GM19193 (cell line): ENCODE data around the gene DYNLRB2.

ENCODE experiments used
- POLR2A ChIP-seq: IDR thresholded peaks from 4 replicates; pipeline ENCODE4 v1.6.1; 2011; ENCODE audit not compliant: insufficient read depth, insufficient read length; ENCODE audit errors: extremely low read depth

DYNLRB2 gene

GRCh38 chr16:80540516-80541305 lies at the start of gene DYNLRB2:
Gene DYNLRB2, plus strand, starts transcription at chr16:80540993. Its CDS starts 84 bp downstream, at chr16:80541077.
- TF ChIP-seq POLR2A: peak; percentile 76

GRCh38 chr16:80500116-80500859 lies 40.5 kb upstream of the DYNLRB2 start:
- no peak for TF ChIP-seq POLR2A

- TF ChIP-seq POLR2A: no peak
Observed at GRCh38 chr16:80500961-80501525, 39.8 kb upstream of the DYNLRB2 start.

GRCh38 chr16:80503107-80503506 lies 37.7 kb upstream of the DYNLRB2 start:
- no peak for TF ChIP-seq POLR2A

GRCh38 chr16:80507538-80507937 lies 33.3 kb upstream of the DYNLRB2 start:
- TF ChIP-seq POLR2A: no peak

- TF ChIP-seq POLR2A: no peak
Observed at GRCh38 chr16:80509872-80510271, 30.9 kb upstream of the DYNLRB2 start.

GRCh38 chr16:80511824-80512592 lies 28.8 kb upstream of the DYNLRB2 start:
- TF ChIP-seq POLR2A: no peak

- TF ChIP-seq POLR2A: no peak
Observed at GRCh38 chr16:80512593-80512853, 28.3 kb upstream of the DYNLRB2 start.

GRCh38 chr16:80515374-80515773 lies 25.4 kb upstream of the DYNLRB2 start:
- TF ChIP-seq POLR2A: no peak

GRCh38 chr16:80517846-80518245 lies 22.9 kb upstream of the DYNLRB2 start:
- no peak for TF ChIP-seq POLR2A

- no peak for TF ChIP-seq POLR2A
Observed at GRCh38 chr16:80518436-80518835, 22.4 kb upstream of the DYNLRB2 start.

GRCh38 chr16:80519189-80519588 lies 21.6 kb upstream of the DYNLRB2 start:
- TF ChIP-seq POLR2A: no peak

- no peak for TF ChIP-seq POLR2A
Observed at GRCh38 chr16:80525420-80525819, 15.4 kb upstream of the DYNLRB2 start.

- TF ChIP-seq POLR2A: no peak
Observed at GRCh38 chr16:80526418-80527061, 14.3 kb upstream of the DYNLRB2 start.

- no peak for TF ChIP-seq POLR2A
Observed at GRCh38 chr16:80527297-80527696, 13.5 kb upstream of the DYNLRB2 start.

- no peak for TF ChIP-seq POLR2A
Observed at GRCh38 chr16:80530479-80530878, 10.3 kb upstream of the DYNLRB2 start.

GRCh38 chr16:80536238-80536637 lies 4.6 kb upstream of the DYNLRB2 start:
- TF ChIP-seq POLR2A: no peak
